A673 (cell line): Measurements from ENCODE around the gene GAB4. TPM values are rescaled to one million over a fixed set of nuclear protein-coding genes. Genes with fewer than 3 reads are reported as not detected.

Source experiments
- BruUV-seq: library from RNA; stranded (reverse); fragments of 400-500 nt; replicated peaks from 2 replicates; lab custom pipeline; 2021; lab: Mats Ljungman, UMichigan
- CTCF ChIA-PET: fragments of 300-600 bp; sonication (Branson Sonifier 250); formaldehyde crosslinking; loops from one replicate; lab custom pipeline; 2022; ENCODE audit warnings: antibody characterized with exemption; lab: Charles Lee
- POLR2A ChIA-PET: fragments of 300-600 bp; sonication (Branson Sonifier 250); formaldehyde crosslinking; loops from one replicate; lab custom pipeline; 2022; ENCODE audit warnings: antibody characterized with exemption; ENCODE audit not compliant: low non-redundant PET; lab: Charles Lee
- DNase-seq: peaks from one replicate; pipeline ENCODE4 v3.0.0-alpha.2; 2015; ENCODE audit warnings: low spot score
- H3K27ac ChIP-seq: fragments of 200-600 bp; sonication (generic); 2 replicates; pipeline ENCODE4 v1.5.1; 2016; ENCODE audit warnings: mixed run types, low read depth, mild to moderate bottlenecking, mixed read lengths, antibody characterized with exemption, low read length; ENCODE audit not compliant: poor library complexity, severe bottlenecking
- H3K27me3 ChIP-seq: fragments of 200-600 bp; sonication (generic); replicated peaks from 2 replicates; pipeline ENCODE4 v1.6.1; 2017; ENCODE audit warnings: mixed run types, low read depth, mild to moderate bottlenecking, mixed read lengths, antibody characterized with exemption, low read length; ENCODE audit not compliant: insufficient read depth, poor library complexity
- H3K36me3 ChIP-seq: fragments of 200-600 bp; sonication (generic); 2 replicates; pipeline ENCODE4 v1.6.1; 2016; ENCODE audit warnings: mixed run types, mild to moderate bottlenecking, mixed read lengths, antibody characterized with exemption, low read length; ENCODE audit not compliant: insufficient read depth, poor library complexity, severe bottlenecking
- H3K4me1 ChIP-seq: fragments of 200-600 bp; sonication (generic); 2 replicates; pipeline ENCODE4 v1.6.1; 2017; ENCODE audit warnings: mixed run types, mild to moderate bottlenecking, mixed read lengths, antibody characterized with exemption, low read length; ENCODE audit not compliant: insufficient read depth, poor library complexity, severe bottlenecking
- H3K4me3 ChIP-seq: fragments of 200-600 bp; sonication (generic); 2 replicates; pipeline ENCODE4 v1.5.1; 2016; ENCODE audit warnings: low read depth, mixed run types, mild to moderate bottlenecking, mixed read lengths, low read length; ENCODE audit not compliant: poor library complexity, severe bottlenecking
- H3K9me3 ChIP-seq: fragments of 200-600 bp; sonication (generic); 2 replicates; pipeline ENCODE4 v1.6.1; 2016; ENCODE audit warnings: mixed run types, low read depth, mild to moderate bottlenecking, mixed read lengths, antibody characterized with exemption, low read length; ENCODE audit not compliant: poor library complexity, severe bottlenecking
- EZH2 ChIP-seq: fragments of 200-600 bp; sonication (generic); IDR thresholded peaks from 2 replicates; pipeline ENCODE4 v1.6.1; 2017; ENCODE audit warnings: borderline replicate concordance, low read depth, mild to moderate bottlenecking, mixed read lengths, antibody characterized with exemption, low read length; ENCODE audit not compliant: poor library complexity, severe bottlenecking
- intact Hi-C: fragments of 100-400 bp; cut with micrococcal nuclease; formaldehyde crosslinking; loops from one replicate; pipeline ENCODE4 v1.10.0; 2022; ENCODE audit not compliant: unreplicated experiment
- total RNA-seq: library from RNA; stranded (reverse); gene quantifications from 2 replicates; pipeline ENCODE4 v1.2.3, GENCODE V29; 2021
- TF ChIP-seq, protein P1 (sequence below): fragments of 300-800, 200-600 bp; sonication (generic); conservative IDR thresholded peaks from 2 replicates; pipeline ENCODE4 v1.5.1; 2017; ENCODE audit warnings: low read depth, mild to moderate bottlenecking, antibody characterized with exemption, low read length, moderate library complexity, mixed read lengths

Gene GAB4
- total RNA-seq, 1 experiment from 2014 or later, result not detected

DNA sequence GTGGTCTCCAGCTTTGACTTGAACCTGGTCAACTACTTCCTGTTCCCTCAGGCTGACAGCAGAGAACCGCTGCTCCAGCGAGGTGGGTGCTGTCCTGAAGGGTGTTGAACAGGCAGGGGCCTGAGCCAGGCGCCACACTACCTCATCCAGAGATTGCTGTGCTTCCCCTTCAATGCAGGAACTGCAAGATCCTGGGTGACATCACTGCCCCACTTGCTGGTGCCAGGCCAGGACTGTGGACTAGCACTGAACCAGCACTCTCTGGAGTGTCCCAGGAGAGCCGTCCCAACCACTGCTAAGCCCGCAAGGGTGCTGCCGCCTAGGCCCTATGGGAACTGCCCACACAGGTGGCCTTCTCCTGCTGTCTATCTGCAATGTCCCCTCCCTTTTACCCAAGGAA lies 51.7 kb downstream of the GAB4 start:
- ChIA-PET CTCF (no interaction called here), POLR2A (no interaction called here)
- Histone ChIP-seq H3K4me1 (no peaks in the 10 kb centered on the region), H3K9me3 (no peaks in the 10 kb centered on the region), H3K4me3 (no peak overlapping the region), H3K36me3 (no peaks in the 10 kb centered on the region), H3K27ac (no peak overlapping the region), H3K27me3 (no peaks in the 10 kb centered on the region)
- BruUV-seq, result no TSS peak
- intact Hi-C loops, result loop anchor here (5.0 kb wide), 1 partner anchor 39 kb away; no protein-coding TSS in a partner anchor
- DNase-seq, result no peak
- no peak for TF ChIP-seq EZH2

DNA sequence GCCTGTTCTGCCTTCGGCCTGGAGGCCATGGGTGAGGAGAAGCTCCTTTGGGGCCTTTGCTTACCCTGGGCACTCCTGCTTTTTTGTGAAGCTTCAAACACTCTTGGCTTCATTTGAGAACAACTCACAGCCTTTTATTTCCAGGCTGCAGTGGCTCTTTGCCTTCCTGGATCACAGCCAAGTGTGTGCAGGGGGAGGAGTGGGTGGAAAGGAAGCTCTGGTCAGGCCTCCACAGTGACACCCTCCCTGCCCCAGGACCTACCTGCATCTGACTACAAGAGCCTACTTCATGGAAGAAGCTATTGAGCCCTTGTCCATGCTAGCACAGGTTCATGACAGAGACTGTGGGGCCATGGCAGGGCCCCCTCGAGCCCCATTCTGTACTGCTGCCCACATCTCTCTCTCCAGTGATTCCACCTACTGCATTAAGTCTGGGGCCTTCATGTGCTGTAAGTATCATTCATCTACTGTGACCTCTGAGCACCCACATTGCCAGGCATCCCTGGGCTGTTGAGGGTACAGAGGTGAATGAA lies 52.3 kb downstream of the GAB4 start:
- ChIA-PET CTCF (no interaction called here), POLR2A (no interaction called here)
- Histone ChIP-seq H3K36me3 (no peaks in the 10 kb centered on the region), H3K9me3 (no peaks in the 10 kb centered on the region), H3K4me3 (no peak overlapping the region), H3K4me1 (no peaks in the 10 kb centered on the region), H3K27me3 (no peaks in the 10 kb centered on the region), H3K27ac (no peak overlapping the region)
- no peak for DNase-seq
- TF ChIP-seq EZH2, result no peak
- TF ChIP-seq, protein P1, sequence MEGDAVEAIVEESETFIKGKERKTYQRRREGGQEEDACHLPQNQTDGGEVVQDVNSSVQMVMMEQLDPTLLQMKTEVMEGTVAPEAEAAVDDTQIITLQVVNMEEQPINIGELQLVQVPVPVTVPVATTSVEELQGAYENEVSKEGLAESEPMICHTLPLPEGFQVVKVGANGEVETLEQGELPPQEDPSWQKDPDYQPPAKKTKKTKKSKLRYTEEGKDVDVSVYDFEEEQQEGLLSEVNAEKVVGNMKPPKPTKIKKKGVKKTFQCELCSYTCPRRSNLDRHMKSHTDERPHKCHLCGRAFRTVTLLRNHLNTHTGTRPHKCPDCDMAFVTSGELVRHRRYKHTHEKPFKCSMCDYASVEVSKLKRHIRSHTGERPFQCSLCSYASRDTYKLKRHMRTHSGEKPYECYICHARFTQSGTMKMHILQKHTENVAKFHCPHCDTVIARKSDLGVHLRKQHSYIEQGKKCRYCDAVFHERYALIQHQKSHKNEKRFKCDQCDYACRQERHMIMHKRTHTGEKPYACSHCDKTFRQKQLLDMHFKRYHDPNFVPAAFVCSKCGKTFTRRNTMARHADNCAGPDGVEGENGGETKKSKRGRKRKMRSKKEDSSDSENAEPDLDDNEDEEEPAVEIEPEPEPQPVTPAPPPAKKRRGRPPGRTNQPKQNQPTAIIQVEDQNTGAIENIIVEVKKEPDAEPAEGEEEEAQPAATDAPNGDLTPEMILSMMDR, result no peak
- intact Hi-C loops, result loop anchor here (5.0 kb wide), 1 partner anchor 38 kb away; no protein-coding TSS in a partner anchor
- BruUV-seq, result no TSS peak

- ChIA-PET POLR2A (no interaction called here), CTCF (no interaction called here)
- intact Hi-C loops, result loop anchor here (5.0 kb wide), 1 partner anchor 38 kb away; no protein-coding TSS in a partner anchor
- DNase-seq, result no peak
- Histone ChIP-seq H3K36me3 (no peaks in the 10 kb centered on the region), H3K4me3 (no peak overlapping the region), H3K27ac (no peak overlapping the region), H3K9me3 (no peaks in the 10 kb centered on the region), H3K4me1 (no peaks in the 10 kb centered on the region), H3K27me3 (no peaks in the 10 kb centered on the region)
- TF ChIP-seq, protein P1, result no peak
- TF ChIP-seq EZH2, result no peak
- BruUV-seq, result no TSS peak
These were observed 52.9 kb downstream of the GAB4 start for GRCh38 chr22:16955081-16955480.

DNA sequence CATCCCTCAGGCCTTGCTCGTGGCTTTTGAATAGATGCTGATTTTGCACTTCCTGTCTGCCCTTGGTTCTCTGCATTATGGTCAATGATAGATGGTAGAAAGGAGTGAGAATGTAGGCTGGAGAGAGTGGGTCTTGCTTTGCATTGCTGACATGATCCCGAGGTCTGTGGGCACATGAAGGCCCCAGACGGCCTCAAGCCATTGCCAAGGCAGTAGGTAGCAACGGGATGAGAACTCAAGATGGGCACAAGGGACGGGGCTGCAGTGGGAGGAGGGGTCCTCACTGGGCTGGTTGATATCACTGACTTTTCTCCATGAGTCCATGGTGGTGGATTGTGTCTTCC lies 54.0 kb downstream of the GAB4 start:
- no peaks in the 10 kb centered on the region for H3K27me3 ChIP-seq
- ChIA-PET POLR2A (interaction anchor here (0.7 kb wide), 1 partner anchor 301 kb away, joined by 3 read pairs; no protein-coding TSS in a partner anchor), CTCF (no interaction called here)
- H3K36me3 ChIP-seq, result no peaks in the 10 kb centered on the region
- H3K9me3 ChIP-seq, result no peaks in the 10 kb centered on the region
- no peak overlapping the region for H3K27ac ChIP-seq
- BruUV-seq, result no TSS peak
- intact Hi-C loops, result no loop called here
- TF ChIP-seq EZH2, result no peak
- TF ChIP-seq, protein P1, result no peak
- H3K4me3 ChIP-seq, result no peak overlapping the region
- H3K4me1 ChIP-seq, result no peaks in the 10 kb centered on the region
- DNase-seq, result no peak
